Activated CD4-positive, alpha-beta T cell treated with anti-CD3 and anti-CD28 coated beads for 1 hour (primary cell): ENCODE measurements around the gene RBBP8NL.

Experiments
- DNase-seq: peaks from one replicate; pipeline ENCODE4 v3.0.0-alpha.2; 2020

RBBP8NL gene

DNA sequence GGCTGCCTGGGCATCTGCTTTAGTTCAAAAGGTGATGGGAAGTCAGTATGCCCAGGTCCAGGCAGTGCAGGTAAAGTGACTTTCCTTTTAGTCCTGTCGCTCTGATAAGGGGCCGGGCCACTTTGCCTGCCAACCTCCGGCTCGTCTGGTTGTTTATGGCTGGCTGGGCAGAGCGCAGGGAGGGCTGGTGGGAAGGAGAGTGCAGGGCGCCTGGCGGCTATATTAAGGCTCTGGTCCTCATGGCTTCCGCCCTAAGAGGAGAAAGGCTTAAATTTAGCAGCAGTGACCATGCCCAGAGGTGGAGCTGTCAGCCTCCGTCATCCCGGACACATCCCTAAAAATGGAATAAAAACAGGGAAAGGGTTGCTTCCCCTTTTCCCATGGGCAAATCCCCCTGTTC is 33.8 kb upstream of the RBBP8NL start:
- no peak for DNase-seq

DNA sequence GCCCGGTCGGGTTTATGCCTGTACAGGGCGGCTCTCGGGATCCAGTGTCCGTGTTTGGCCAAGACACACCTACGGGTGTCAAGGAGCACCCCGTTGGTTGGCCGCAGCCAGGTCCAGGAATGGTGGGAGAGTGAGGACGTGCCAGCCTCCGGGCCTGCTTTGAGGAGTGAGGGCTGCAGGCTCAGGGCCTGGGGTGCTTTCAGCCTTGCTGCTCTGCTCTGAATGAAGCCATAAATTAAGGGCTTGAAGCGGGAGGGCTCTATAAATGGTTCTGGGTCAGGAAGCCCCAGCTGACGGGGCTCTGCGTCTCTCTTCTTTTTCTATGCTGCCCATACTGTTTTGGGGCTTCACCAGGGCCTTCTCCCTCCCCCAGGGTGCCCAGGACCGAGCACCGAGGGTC is 33.3 kb upstream of the RBBP8NL start:
- DNase-seq: no peak

DNA sequence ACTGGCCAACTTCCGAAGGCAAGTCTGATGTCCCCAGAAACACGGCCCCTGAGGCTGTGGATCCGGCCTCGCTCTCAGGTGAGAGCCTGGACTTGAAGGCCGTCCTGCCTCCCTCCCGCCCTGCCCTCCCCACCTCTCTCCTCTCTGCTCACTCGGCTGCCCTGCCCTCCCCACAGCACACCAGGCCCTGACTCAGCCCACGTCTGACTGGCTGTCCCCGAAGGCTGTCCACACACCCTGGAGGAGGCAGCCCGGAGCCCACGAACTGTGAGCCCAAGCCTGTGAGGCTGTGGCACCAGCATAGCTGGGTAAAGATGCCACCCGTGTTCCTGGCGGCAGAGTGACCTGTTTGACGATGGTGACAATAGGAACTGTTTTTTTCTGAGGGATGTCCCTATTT is 32.1 kb upstream of the RBBP8NL start:
- DNase-seq: no peak

DNA sequence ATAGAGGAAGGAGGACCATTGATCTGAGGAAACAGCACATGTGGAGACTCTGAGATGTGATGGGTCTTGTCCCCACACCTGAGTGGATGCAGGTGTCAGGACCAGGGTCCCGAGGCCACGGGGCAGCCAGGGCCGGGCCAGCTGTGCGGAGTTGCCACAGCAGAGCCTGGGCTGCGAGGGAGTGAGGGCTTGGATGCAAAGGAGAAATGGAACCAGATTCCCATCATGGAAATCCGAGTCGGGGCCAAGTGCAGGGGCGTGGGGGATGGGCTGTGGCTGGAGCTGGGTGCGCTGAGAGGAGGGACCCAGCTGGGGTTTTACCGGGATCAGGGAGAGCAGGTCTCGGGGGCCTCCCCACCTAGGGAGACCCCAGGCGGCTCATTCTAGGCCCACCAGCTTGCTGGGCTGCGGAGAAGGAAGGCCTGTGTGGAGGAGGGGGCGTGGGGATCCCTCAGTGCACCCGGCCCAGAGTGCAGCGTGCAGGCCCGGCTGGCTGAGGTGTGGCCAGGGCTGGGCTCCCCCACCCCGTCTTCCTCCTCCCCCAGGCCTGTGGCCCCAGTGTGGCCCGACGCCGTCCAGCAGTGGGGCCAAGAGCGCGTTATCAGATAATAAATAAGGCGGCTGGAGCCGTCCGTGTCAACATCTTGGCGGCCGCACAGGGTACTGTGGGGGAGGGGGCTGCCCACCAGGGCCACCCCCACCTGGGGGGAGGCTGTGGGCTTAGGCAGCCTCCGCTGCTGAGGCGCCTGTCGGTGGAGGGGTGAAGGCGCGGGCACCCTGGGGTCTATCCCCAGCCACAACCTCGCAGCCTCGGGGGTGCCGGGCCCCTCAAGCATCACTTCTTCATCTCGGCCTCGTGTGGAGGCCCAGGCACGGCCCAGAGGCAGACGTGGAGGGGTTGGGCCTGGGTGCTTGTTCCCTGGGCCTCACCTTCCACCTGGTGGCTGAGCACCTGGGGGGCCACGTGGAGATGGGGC is 31.2 kb upstream of the RBBP8NL start:
- no peak for DNase-seq

DNA sequence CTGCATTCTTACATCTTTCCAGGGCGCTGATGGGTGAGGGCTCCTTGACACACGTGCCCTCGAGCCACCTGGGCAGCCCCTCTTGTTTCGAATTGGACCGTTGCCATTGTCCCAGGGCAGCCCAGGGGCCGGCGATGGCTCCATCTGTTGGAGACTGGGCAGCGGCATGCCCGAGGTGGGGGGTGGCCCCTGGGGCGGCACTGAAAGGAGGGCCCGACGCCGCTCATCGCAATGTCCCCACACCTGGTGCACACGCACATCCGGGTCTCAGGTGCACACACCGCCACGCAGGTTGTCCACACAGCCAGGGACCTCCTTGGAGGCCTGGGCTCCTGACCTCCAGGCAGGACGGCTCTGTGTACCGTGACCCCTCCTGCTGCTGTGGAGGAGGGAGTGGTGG is 30.5 kb upstream of the RBBP8NL start:
- DNase-seq: no peak

DNA sequence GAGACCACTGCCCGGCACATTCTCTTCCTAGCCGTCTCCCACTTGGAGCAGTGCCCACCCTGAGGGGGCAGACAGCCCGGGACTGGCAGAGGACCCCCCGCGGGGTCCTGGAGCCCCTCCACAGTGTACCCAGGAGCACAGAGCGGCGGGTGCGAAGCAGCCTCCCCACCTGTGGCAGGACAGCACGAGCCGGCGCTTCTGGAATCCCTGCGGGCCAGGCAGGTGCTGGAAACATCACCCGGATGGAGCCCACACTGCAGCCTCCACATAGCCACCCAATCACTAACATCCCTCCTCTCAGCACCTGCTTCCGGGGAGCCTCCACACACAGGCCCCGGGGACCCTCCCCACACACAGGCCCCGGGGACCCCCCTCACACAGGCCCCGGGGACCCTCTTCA is 29.8 kb upstream of the RBBP8NL start:
- no peak for DNase-seq

DNA sequence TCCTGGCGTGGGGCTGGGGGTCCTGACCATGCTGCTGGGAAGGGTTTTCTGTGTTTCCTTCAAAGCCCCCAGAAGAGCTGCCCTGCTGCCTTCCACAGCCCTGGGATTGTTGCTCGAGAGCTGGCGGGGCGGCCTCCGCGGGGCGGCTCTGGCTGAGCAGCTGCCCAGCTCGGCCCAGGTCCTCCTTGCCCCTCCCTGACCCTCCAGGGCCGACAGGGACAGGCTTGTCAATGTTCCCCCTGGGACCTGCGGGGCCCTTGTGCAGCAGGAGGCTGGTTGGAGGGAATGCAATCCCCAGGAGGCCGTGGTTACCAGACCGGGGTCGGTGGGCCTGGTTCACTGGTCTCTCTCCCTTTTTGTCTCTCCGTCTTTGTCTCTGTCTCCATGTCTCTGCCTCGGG is 28.6 kb upstream of the RBBP8NL start:
- DNase-seq: no peak

DNA sequence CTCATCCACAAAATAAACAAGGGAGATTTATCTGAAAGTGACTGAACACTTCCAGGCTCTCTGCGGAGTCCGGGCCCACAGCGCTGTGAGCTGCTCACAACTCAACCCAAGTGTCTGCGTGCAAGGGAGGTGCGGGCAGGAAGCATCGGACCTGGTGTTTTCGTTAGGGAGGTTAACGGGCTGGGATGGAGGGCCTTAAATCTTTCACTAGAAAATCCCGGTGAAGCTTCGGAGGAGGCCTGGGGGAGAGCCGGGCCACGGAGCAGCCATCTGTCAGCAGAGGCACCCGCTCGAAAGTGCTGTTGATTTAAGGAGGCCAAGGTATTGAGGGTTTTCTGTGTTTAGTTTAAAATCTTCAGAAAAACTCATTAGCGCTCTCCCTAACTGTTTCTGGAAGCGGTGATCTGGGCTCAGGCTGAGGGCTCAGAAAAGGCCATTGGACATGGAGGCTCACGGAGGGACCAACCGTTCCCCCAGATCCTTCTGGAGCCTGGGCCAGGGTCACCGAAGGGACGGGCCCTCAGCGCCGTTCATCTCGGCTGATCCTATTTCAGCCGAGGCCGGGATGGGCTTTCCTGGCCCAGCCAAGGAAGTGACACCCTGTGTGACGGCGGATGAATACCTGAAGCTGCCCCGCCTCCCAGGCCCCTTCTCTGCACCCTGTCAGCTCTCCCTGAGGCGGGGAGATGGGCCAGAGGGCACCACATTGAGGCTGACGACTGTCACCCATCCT is 27.7 kb upstream of the RBBP8NL start:
- DNase-seq: no peak

DNA sequence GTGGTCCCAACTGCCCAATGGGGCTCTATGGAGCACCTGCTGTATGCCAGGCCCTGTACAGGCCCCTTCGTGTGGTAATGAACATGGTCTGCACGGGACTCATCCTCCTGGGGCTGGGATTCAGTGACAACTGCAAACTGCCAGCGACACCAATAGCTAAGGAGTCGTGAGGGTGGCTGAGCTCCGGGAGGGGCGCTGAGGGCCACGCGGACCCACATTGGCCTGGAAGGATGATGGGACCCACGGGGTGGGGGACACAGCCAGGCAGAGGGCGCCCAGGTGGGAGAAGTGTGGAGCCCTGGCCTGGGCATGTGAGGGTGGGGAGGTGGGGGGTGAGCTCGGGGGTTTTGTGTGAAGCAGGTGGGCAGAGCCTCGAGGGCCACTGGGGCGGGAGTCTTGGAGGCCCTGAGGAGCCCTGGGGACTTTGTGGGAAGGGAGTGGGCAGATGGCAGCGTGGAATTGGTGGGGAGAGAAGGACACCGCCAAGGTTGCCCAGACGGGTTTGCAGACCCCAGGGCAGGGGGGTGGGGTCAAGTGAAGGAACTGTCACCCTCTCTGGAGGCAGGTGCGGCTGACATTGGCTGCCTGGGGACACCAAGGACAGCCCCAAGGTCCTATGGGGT is 26.0 kb upstream of the RBBP8NL start:
- no peak for DNase-seq

DNA sequence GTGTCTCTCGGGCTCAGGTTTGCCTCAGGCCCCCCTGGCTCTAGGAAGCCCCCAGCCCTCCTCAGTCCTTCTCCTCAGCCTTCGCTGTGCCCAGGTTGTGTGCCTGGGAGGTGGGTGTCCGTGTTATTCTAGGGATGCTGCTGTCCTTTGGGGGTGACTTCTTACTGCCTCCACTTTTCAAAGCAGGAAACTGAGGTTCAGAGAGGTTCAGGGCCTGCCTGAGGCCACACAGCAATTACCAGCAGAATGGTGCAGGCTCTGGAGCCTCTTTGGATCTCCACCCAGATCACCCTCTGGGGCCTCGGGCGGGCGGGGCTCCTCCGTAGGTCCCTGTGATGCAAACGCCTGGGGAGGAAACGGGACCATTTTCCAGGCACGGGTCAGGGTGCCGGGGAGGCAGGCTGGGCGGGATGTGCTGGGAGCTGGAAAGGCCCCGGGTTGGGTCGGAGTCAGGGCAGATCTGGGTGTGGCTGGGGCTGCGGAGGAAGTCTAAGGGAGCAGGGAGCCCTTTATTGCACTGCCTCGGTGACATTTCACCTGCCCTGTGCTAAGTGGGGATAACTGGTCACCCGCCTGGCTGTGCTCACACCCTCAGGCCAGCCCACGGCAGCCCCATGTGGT is 25.2 kb upstream of the RBBP8NL start:
- DNase-seq: no peak

DNA sequence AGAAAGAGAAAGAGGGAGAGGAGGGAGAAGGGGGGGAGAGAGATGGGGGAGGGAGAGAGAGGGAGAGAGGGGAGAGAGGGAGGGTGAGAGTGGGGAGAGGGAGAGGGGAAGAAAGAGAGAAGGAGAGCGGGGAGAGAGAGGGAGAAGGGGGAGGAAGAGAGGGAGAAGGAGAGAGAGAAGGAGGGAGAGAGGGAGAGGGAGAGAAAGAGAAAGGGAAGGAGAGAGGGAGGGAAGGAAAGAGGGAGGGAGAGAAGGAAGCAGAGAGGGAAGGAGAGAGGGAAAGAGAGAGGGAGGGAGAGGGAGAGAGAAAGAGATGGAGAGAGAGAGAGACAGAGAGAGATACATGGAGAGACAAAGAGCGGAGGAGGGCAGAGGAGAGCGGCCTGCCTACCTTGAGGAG is 24.6 kb upstream of the RBBP8NL start:
- no peak for DNase-seq

DNA sequence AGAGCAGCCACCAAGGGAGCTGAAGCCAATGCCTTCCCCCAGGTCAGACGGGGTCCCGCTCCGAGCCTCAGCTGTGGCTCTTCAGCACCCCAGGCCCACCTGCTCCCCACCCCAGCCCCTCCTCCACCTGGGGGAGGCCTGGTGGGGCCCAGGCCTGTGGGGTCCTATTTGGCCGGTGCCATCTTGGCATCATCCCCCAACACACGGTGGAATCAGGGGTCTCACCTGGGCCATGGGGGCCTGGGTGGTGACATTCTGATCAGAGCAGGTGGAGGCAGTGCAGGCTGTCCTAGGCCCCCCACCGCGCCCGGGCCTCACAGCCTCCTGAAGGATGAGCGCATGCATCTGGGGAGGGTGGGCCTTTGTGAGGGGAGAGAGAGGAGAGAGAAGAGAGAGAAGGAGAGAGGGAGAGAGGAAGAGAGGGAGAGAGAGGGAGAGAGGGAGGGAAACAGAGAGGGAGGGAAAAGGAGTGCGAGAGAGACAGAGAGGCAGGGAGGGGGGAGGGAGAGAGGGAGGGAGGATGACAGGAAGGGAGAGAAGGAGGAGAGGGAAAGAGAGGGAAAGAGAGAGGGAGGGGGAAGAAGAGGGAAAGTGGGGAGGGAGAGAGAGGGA is 23.9 kb upstream of the RBBP8NL start:
- no peak for DNase-seq

DNA sequence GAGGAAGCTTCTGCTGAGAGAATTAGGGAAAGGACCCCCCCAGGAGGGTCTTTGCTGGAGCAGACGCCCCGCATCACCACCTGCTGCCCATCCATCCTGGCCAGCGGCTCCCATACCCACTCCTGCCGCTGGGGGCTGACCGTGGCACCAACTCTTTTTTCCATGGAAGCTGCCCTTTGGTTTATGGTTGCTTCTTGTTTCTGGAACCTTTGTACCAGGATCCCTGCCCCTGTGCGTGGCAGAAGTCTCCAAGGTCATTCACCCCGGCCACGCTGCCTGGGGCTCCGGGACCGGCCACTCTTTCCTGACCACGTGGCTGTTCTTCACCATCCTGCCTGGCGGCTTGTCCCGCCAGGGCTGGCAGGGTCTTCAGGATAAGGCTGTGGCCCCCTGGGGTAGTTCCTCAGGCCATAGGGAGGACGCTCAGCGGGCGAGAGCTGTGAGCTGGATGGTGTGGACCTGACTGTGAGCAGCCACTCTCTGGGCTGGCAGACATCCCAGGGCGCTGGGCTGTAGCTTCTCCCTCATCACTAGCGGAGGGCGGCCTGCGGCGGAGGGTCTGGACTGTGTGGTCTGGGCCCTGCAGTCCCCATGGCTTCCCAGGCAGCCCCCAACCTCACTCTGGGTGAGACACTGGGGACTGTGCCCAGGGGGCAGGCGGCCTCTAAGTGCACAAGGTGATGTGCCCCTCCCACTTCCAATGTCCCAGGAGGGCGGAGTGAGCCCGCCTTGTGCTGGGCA is 22.8 kb upstream of the RBBP8NL start:
- no peak for DNase-seq

DNA sequence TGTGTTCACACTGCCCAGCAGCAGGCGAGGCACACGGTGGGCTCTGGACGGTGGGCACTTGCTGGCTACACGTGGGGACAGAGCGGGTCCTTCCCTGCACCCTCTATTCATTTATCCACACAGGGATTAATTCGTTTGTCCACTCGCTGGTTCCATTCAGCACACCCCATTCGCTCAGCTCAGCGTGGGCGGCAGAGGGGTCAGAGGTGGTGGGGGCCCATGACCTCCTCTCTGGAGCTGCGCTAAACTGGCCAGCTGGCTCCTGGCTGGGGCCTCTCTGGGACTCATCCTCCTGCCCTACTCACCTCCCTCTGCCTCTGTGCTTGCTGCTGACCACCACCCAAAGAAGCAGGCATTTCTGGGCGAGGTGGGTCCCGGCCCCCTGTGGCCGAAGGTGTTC is 21.4 kb upstream of the RBBP8NL start:
- DNase-seq: no peak

DNA sequence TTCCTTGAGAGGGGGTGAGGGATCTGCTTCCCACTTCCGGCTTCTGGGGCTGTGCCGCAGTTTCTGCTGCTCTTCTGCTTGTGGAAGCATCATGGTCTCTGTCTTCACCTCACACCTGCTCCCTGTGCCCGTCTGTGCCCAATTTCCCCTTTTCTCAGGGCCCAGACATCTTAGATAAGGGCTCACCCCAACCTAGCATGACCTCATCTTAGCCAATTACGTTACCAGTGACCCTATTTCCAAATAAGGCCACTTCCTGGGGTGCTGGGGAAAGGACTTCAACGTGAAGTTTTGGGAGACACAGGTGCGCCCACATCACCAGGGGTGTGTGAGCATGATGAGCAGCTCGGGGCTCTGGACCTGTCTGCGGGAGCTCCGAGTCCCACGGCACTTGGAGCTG is 20.7 kb upstream of the RBBP8NL start:
- DNase-seq: no peak

DNA sequence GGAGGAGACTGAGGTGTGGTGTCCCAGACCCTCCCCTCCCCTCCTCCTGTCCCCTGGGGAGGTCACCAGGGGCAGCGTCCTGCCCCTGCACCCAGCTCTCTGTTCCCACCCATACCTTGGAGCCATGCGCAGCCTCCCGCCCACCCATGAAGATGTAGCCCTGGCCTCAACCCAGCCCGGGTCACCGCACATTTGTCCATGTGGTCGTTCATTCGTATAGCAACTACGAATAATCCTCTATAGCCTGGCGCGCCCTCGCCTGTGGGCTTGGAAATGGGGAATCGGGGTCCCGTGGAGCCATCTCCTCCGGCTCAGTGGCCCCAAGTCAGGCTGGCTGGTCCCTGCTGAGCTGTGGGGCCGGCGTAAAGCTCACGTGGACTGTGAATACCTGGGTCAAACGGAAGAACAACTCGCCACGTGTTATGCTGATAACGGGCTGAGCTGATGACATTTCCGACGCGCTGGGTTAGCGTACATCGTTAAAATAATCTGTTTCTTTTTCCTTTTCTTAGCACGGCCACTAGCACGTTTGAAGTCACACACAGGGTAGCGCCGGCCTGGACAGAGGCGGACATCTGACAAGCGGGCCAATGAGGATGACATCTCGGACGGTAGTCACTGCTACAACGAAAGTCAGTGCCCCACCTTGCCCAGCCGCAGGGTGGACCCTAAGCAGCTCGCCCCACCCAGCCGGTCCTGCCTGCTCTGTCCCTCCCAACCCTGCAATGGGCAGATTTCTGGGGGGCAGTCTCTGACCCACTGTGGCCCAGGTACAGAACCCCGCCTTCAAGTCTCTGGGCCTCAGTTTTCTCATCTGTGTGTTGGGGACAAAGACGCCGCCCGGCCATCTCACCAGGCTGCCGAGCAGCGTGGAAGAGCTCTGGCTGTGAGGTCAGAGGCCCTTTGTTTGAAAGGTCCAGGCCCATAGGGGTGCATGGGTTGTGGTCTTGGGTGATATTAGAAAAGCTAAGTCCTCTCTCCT is 19.8 kb upstream of the RBBP8NL start:
- DNase-seq: no peak

DNA sequence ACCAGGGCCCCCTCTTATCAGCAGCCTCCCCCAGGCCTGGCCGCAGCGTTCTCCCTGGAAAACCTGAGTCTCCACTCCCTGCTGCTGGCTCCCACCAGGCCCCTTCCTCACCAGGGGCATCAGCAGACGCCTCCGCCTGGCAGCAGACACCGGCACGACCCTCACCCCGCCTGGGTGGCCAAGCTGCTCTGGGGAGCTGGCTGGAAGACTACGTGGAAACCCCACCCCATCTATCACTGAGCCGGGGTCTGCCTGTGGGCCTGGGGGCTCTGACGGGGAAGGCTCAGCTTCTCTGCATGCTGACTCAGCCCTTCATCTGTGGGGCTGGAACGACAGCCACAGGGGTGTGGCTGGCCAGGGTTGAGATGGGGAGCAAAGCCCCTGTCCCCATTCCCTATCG is 19.1 kb upstream of the RBBP8NL start:
- no peak for DNase-seq

DNA sequence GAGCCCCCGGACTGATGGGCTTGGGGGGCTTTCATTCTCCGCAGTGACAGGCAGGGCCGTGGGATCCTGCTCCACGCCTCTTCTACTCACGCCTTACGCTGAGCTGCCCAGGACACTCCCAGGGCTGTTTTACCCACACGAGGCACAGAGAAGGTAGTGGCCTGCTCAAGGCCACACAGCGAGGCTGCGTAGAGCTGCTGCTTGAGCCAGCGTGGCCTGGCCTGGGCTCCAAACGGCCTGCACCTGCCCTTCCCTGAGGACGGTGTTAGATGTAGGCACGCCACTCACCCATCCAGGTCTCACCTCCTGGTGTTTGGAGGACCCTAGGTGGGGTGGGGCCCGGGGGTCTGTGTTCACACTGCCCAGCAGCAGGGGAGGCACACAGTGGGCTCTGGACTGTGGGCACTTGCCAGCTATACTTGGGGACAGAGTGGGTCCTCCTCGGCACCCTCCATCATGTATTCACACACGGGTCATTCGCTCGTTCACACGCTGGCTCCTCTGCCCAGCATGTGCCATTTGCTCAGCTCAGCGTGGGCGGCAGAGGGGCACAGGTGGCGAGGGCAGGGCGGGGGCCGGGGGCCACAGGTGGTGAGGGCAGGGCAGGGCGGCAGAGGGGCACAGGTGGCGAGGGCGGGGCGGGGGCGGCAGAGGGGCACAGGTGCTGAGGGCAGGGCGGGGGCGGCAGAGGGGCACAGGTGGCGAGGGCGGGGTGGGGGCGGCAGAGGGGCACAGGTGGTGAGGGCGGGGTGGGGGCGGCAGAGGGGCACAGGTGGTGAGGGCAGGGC is 18.4 kb upstream of the RBBP8NL start:
- DNase-seq: no peak

DNA sequence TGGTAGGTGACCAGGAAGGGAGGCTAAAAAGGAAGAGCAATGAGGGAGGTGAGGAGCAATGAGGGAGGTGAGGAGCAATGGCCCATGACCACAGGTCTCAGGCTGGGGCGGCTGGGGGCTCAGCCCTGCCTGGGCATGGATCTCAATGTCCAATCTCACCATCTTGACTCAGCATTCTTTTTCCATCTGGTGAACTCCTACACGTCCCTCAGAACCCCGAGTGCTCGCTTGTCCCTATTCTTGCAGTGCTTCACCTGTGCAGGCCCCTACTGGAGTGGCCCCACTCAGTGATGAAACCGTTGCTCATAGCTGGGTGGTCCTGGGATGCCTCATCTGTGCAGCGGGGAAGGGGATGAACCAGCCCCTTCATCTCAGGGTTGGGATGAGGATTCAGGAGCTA is 16.9 kb upstream of the RBBP8NL start:
- DNase-seq: no peak

DNA sequence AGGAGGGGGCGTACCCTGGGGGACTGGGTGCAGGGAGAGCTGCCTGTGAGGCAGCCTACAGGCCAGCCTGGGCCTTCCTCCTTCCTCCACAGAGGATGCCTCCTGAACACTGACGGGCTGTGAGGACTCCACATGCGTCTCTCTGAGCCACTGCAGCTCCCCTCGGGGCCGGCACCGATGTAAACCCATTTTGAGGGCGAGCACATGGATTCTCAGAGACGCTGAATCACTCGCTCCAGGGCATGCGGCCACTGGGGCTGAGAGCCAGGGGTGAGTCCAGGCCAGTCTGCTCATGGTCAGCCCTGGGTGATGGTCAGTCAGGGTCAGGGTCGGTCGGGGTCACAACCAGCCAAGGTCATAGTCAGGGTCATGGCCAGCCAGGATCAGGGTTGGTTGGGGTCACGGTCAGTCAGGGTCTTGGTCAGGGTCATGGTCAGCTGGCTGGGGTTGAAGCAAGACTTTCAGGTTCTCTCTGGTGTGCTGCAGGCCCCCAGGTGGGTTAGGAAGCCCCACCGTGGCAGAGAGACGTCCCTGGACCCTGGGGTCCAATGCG is 14.7 kb upstream of the RBBP8NL start:
- DNase-seq: no peak
